Measurements from ENCODE around the gene GP9. TPM values are rescaled to one million over a fixed set of nuclear protein-coding genes. Genes with fewer than 3 reads are reported as not detected.

The GP9 gene
- not detected for total RNA-seq

GRCh38 chr3:129060276-129061022 lies at the start of gene GP9:
TSS of gene GP9 (plus strand) at chr3:129060779. CDS start at chr3:129061740, 961 bp downstream.

Other genes with a start within 250 kb of the GP9 start
- 10 to 100 TPM; 49.9 to 50.0 TPM for gene ACAD9, start 181.2 kb upstream of the GP9 start, total RNA-seq
- gene CFAP92, start 66.7 kb upstream of the GP9 start, total RNA-seq: under 1 TPM in 1 of 2 experiments, not detected in 1; 0.13 TPM
- gene EFCC1, start 59.5 kb upstream of the GP9 start, total RNA-seq: under 1 TPM in 1 of 2 experiments, not detected in 1; 0.10 TPM
- 10 to 100 TPM; 61.6 to 61.9 TPM for gene RAB43, start 61.0 kb downstream of the GP9 start, total RNA-seq
- 10 to 100 TPM; 56.8 to 65.7 TPM for gene ISY1, start 100.3 kb downstream of the GP9 start, total RNA-seq
- gene CNBP, start 123.1 kb downstream of the GP9 start, total RNA-seq: 100 to 1,000 TPM; 298 to 308 TPM
- gene COPG1, start 188.8 kb downstream of the GP9 start, total RNA-seq: 100 to 1,000 TPM; 140 to 152 TPM
- 10 to 100 TPM; 53.1 to 56.7 TPM for gene HMCES, start 218.1 kb downstream of the GP9 start, total RNA-seq